Mesenchymal stem cell (in vitro differentiated cells and primary cell): ENCODE data around the gene ZNF621.

Experiments used
- DNase-seq: peaks from one replicate; pipeline ENCODE4 v3.0.0-alpha.2; 2013
- H2AFZ ChIP-seq: one replicate; pipeline ENCODE4 v1.6.1; 2013; ENCODE audit warnings: low read depth, mild to moderate bottlenecking, control low read depth, inconsistent platforms, low read length, moderate library complexity
- H2AK5ac ChIP-seq: 2 replicates; pipeline ENCODE4 v1.6.1; 2013; ENCODE audit warnings: low read length, moderate library complexity, mild to moderate bottlenecking, inconsistent platforms; ENCODE audit not compliant: severe bottlenecking
- H2BK120ac ChIP-seq: one replicate; pipeline ENCODE4 v1.6.1; 2013; ENCODE audit warnings: low read depth, mild to moderate bottlenecking, inconsistent platforms, low read length, moderate library complexity
- H2BK12ac ChIP-seq, 2 experiments: one replicate each; pipeline ENCODE4 v1.6.1; 2013; ENCODE audit warnings: inconsistent platforms in 2 of 2, low read length in 2 of 2, mild to moderate bottlenecking in 2 of 2, moderate library complexity in 2 of 2, control low read depth in 1 of 2
- H2BK15ac ChIP-seq: one replicate; pipeline ENCODE4 v1.6.1; 2013; ENCODE audit warnings: mild to moderate bottlenecking, low read depth, inconsistent platforms; ENCODE audit not compliant: poor library complexity, severe bottlenecking
- H2BK5ac ChIP-seq: 2 replicates; pipeline ENCODE4 v1.6.1; 2013; ENCODE audit warnings: low read depth, mild to moderate bottlenecking, low read length, control low read depth, inconsistent platforms; ENCODE audit not compliant: poor library complexity, severe bottlenecking
- H3K14ac ChIP-seq, 2 experiments: one replicate each; pipeline ENCODE4 v1.6.1; 2013; ENCODE audit warnings: inconsistent platforms in 2 of 2, low read length in 2 of 2, control low read depth in 1 of 2, mild to moderate bottlenecking in 1 of 2, moderate library complexity in 1 of 2
- H3K18ac ChIP-seq, 2 experiments: one replicate each; pipeline ENCODE4 v1.6.1; 2013; ENCODE audit warnings: inconsistent platforms in 2 of 2, low read length in 2 of 2, control low read depth in 1 of 2, low read depth in 1 of 2, mild to moderate bottlenecking in 1 of 2
- H3K23ac ChIP-seq, 2 experiments: one replicate each; pipeline ENCODE4 v1.6.1; 2013; ENCODE audit warnings: inconsistent platforms in 2 of 2, low read length in 2 of 2, mild to moderate bottlenecking in 2 of 2, moderate library complexity in 2 of 2, control low read depth in 1 of 2
- H3K27ac ChIP-seq: 2 replicates; pipeline ENCODE4 v1.5.1; 2013; ENCODE audit warnings: mild to moderate bottlenecking, moderate library complexity, low read length, control low read depth, inconsistent platforms; ENCODE audit not compliant: poor library complexity, severe bottlenecking
- H3K27me3 ChIP-seq, 2 experiments: 2 replicates each; pipeline versions ENCODE4 v1.6.1 to v1.7.0; 2013; ENCODE audit warnings: low read length in 2 of 2, mild to moderate bottlenecking in 2 of 2, moderate library complexity in 2 of 2, control low read depth in 1 of 2, inconsistent platforms in 1 of 2; ENCODE audit not compliant: control insufficient read depth in 1 of 2, insufficient read depth in 1 of 2
- H3K36me3 ChIP-seq, 2 experiments: 2 replicates each; pipeline versions ENCODE4 v1.6.1 to v1.7.0; 2013; ENCODE audit warnings: low read length in 2 of 2, control low read depth in 1 of 2, inconsistent platforms in 1 of 2, low read depth in 1 of 2, mild to moderate bottlenecking in 1 of 2; ENCODE audit not compliant: insufficient read depth in 2 of 2, control insufficient read depth in 1 of 2
- H3K4ac ChIP-seq, 2 experiments: one replicate each; pipeline ENCODE4 v1.6.1; 2013; ENCODE audit warnings: inconsistent platforms in 2 of 2, low read length in 2 of 2, mild to moderate bottlenecking in 2 of 2, moderate library complexity in 2 of 2, control low read depth in 1 of 2, low read depth in 1 of 2
- H3K4me1 ChIP-seq: 2 replicates; pipeline ENCODE4 v1.6.1; 2013; ENCODE audit warnings: low read depth, low read length, control low read depth; ENCODE audit not compliant: control insufficient read depth, insufficient read depth
- H3K4me2 ChIP-seq: 2 replicates; pipeline ENCODE4 v1.6.1; 2013; ENCODE audit warnings: low read length, mild to moderate bottlenecking, inconsistent platforms; ENCODE audit not compliant: poor library complexity, severe bottlenecking
- H3K4me3 ChIP-seq, 2 experiments: 2 replicates each; pipeline versions ENCODE4 v1.5.1 to v1.7.0; 2013; ENCODE audit warnings: low read length in 2 of 2, mild to moderate bottlenecking in 2 of 2, control low read depth in 1 of 2, low read depth in 1 of 2; ENCODE audit not compliant: insufficient read depth in 1 of 2
- H3K79me1 ChIP-seq: replicated peaks from 2 replicates; pipeline ENCODE4 v1.6.1; 2013; ENCODE audit warnings: mild to moderate bottlenecking, control low read depth, low read length, inconsistent platforms; ENCODE audit not compliant: poor library complexity, severe bottlenecking
- H3K9ac ChIP-seq: 2 replicates; pipeline ENCODE4 v1.7.0; 2013; ENCODE audit warnings: mild to moderate bottlenecking, low read length, moderate library complexity
- H3K9me3 ChIP-seq: 2 replicates; pipeline ENCODE4 v1.7.0; 2013; ENCODE audit warnings: mild to moderate bottlenecking, low read length; ENCODE audit not compliant: control insufficient read depth
- H4K8ac ChIP-seq: one replicate; pipeline ENCODE4 v1.6.1; 2013; ENCODE audit warnings: inconsistent platforms, mild to moderate bottlenecking, low read length, moderate library complexity
- H4K91ac ChIP-seq: one replicate; pipeline ENCODE4 v1.6.1; 2013; ENCODE audit warnings: mild to moderate bottlenecking, low read length, inconsistent platforms
- WGBS: methylation state at CpG from one replicate; pipeline ENCODE4 v1.1.7; 2013; ENCODE audit warnings: mixed read lengths; 5-methylcytosine and 5-hydroxymethylcytosine counted together

ZNF621 gene

DNA sequence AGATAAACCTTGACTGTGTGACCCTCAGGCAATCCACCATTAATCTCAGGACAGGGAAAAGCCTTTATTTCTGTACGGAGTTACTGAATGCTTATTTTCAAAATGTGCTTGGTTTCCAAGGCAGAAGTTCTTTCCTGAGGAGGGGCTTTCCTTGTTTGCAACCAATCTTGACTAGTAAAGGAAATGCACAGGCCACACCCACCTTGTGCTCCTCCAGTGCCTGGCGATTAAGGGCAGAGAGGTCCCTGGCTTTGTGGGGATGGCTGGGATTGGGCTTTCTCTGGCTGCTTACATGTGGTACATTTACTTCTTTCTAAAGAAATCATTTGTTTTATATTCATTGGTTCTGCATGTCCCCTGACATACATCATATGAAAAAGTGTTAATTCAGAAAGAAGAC is 47.8 kb downstream of the ZNF621 start:
- no peaks in the 10 kb centered on the region for H3K79me1 ChIP-seq
- H2BK12ac ChIP-seq, result no peak overlapping the region
- no peak overlapping the region for H2AK5ac ChIP-seq
- H2BK120ac ChIP-seq, result no peak overlapping the region
- H3K4ac ChIP-seq, result no peak overlapping the region
- H3K18ac ChIP-seq, result no peak overlapping the region
- H3K9me3 ChIP-seq, result peaks cover 3% of the 10 kb centered on the region
- DNase-seq, result no peak
- peaks cover 0 to 7% of the 10 kb centered on the region in 2 experiments for H3K27me3 ChIP-seq
- no peak overlapping the region for H3K23ac ChIP-seq
- H3K4me3 ChIP-seq, result no peak overlapping the region
- H3K4me1 ChIP-seq, result no peaks in the 10 kb centered on the region
- H2BK5ac ChIP-seq, result no peak overlapping the region
- H2AFZ ChIP-seq, result no peak overlapping the region
- no peak overlapping the region for H3K27ac ChIP-seq
- no peak overlapping the region for H3K4me2 ChIP-seq
- H2BK15ac ChIP-seq, result no peak overlapping the region
- H4K8ac ChIP-seq, result no peak overlapping the region
- H3K9ac ChIP-seq, result no peak overlapping the region
- no peaks in the 10 kb centered on the region for H3K36me3 ChIP-seq
- H4K91ac ChIP-seq, result no peak overlapping the region
- 50% methylated on average over 1 of the region's 2 CpGs for WGBS
- no peak overlapping the region for H3K14ac ChIP-seq

- Histone ChIP-seq H4K8ac (no peak overlapping the region), H2BK12ac (no peak overlapping the region), H2BK120ac (no peak overlapping the region), H3K4me1 (no peaks in the 10 kb centered on the region), H2AK5ac (no peak overlapping the region), H3K36me3 (no peaks in the 10 kb centered on the region), H3K4me2 (no peak overlapping the region), H3K9ac (no peak overlapping the region), H3K79me1 (no peaks in the 10 kb centered on the region), H3K18ac (no peak overlapping the region), H3K27me3 (peaks cover 0 to 14% of the 10 kb centered on the region in 2 experiments), H3K27ac (no peak overlapping the region), H4K91ac (no peak overlapping the region), H3K9me3 (no peaks in the 10 kb centered on the region), H2BK5ac (no peak overlapping the region), H2BK15ac (no peak overlapping the region), H3K23ac (no peak overlapping the region), H3K4ac (no peak overlapping the region), H3K4me3 (no peak overlapping the region), H2AFZ (no peak overlapping the region), H3K14ac (no peak overlapping the region)
- DNase-seq, result no peak
- 97% methylated on average over 1 of the region's 2 CpGs for WGBS
Observed at GRCh38 chr3:40574050-40574449, 49.3 kb downstream of the ZNF621 start.

GRCh38 chr3:40574661-40575060 is 49.9 kb downstream of the ZNF621 start:
- Histone ChIP-seq H2AK5ac (no peak overlapping the region), H3K23ac (no peak overlapping the region), H4K91ac (no peak overlapping the region), H2AFZ (no peak overlapping the region), H3K27ac (no peak overlapping the region), H3K18ac (no peak overlapping the region), H2BK5ac (no peak overlapping the region), H4K8ac (no peak overlapping the region), H2BK12ac (no peak overlapping the region), H3K4me2 (no peak overlapping the region), H3K36me3 (no peaks in the 10 kb centered on the region), H2BK120ac (no peak overlapping the region), H3K4ac (no peak overlapping the region), H3K27me3 (peaks cover 1 to 17% of the 10 kb centered on the region in 2 experiments), H2BK15ac (no peak overlapping the region), H3K9ac (no peak overlapping the region), H3K4me3 (no peak overlapping the region), H3K4me1 (no peaks in the 10 kb centered on the region), H3K14ac (no peak overlapping the region), H3K79me1 (no peaks in the 10 kb centered on the region), H3K9me3 (no peaks in the 10 kb centered on the region)
- no peak for DNase-seq
- 97% methylated on average over 5 of the region's 5 CpGs for WGBS

DNA sequence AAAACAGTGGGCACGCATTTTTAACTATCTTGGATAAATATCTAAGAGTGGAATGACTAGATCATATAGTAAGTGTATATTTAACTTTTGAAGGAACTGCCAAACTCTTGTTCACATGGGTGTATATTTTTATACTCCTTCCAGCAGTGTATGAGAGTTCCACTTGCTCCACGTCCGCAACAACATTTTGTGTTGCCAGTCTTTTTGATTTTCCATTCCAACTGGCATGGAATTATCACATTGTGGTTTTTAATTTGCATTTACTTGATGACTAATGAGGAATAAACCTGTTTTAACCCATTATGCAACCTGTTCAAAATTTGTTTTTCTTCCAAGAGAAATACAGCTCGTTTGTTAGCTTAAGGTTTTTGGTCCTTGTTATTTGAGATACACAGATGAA is 51.6 kb downstream of the ZNF621 start:
- H3K18ac ChIP-seq, result no peak overlapping the region
- H3K4me3 ChIP-seq, result no peak overlapping the region
- H2BK15ac ChIP-seq, result no peak overlapping the region
- no peak overlapping the region for H4K8ac ChIP-seq
- H2BK120ac ChIP-seq, result no peak overlapping the region
- H3K9me3 ChIP-seq, result no peaks in the 10 kb centered on the region
- no peaks in the 10 kb centered on the region for H3K36me3 ChIP-seq
- no peak for DNase-seq
- no peak overlapping the region for H3K23ac ChIP-seq
- H3K14ac ChIP-seq, result no peak overlapping the region
- H2BK12ac ChIP-seq, result no peak overlapping the region
- H2AFZ ChIP-seq, result no peak overlapping the region
- H3K4me1 ChIP-seq, result no peaks in the 10 kb centered on the region
- no peak overlapping the region for H3K27ac ChIP-seq
- WGBS, result no CpG with 5 or more reads among the region's 4 CpGs
- H3K9ac ChIP-seq, result no peak overlapping the region
- H3K4ac ChIP-seq, result no peak overlapping the region
- H2AK5ac ChIP-seq, result no peak overlapping the region
- no peak overlapping the region for H3K4me2 ChIP-seq
- no peak overlapping the region for H2BK5ac ChIP-seq
- H4K91ac ChIP-seq, result no peak overlapping the region
- no peaks in the 10 kb centered on the region for H3K79me1 ChIP-seq
- peaks cover 8 to 28% of the 10 kb centered on the region in 2 experiments for H3K27me3 ChIP-seq
